ENCODE results near the gene NAXD.
"Not testable (repeated sequence)": the region's sequence is repeated elsewhere in the genome, so short reads cannot be mapped to it uniquely, and the experiment has no call there.

Gene NAXD

DNA sequence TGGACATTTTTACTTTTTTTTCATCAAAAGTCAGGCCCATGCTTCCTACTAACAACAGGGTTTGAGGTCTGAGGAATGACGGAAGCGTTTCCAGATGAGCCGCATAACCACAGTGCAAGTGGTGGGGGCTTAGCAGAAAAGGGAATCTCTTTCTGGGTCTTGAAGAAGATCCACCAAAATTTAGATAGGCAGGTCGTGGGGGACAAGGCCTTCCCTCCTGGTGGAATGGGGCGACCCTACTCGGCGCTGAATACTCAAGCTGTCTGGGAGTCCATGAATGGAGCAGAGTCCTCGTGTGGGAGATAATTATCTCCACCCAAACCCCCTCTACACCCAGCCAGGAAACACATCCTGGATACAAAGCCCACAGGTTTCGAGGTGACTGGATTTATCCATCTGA lies 53.7 kb downstream of the NAXD start:
- no peak for DNase-seq

- DNase-seq: not testable (repeated sequence)
Observed at GRCh38 chr13:110669814-110670213, 54.5 kb downstream of the NAXD start.

DNA sequence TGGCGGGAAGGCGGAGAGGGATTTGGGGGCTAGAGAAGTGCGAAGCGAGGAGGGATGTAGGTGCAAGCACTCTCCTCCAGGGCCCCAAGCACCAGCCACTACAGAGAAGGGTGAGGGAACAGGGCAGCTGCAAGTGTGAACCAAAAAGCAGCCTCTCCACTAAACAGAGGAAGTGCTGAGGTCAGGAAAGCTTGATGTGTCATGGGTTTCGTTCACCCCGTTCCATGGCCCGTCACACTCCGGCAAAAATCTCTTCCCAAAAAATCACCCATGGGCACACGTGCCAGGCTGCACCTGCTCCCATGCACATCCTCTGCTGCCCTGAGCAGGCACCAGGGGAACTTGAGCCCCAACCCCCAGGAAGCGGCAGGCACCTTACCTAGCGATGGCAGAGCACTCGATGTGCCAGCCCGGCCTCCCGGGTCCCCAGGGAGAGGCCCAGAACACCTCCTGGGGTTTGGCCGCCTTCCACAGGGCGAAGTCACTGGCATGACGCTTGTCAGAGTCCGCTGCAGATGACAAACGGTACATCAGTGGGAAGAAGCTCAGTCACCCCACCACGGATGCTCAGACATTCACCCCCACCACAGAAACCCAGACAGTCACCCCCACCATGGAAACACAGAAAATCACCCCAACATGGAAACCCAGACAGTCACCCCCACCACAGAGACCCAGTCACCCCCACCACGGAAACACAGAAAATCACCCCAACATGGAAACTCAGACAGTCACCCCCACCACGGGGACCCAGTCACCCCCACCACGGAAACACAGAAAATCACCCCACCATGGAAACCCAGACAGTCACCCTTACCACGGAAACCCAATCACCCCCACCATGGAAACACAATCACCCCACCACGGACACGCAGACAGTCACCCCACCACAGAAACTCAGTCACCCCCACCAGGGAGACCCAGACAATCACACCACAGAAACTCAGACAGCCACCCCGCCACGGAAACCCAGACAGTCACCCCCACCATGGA lies 61.5 kb downstream of the NAXD start:
- no peak for DNase-seq

DNA sequence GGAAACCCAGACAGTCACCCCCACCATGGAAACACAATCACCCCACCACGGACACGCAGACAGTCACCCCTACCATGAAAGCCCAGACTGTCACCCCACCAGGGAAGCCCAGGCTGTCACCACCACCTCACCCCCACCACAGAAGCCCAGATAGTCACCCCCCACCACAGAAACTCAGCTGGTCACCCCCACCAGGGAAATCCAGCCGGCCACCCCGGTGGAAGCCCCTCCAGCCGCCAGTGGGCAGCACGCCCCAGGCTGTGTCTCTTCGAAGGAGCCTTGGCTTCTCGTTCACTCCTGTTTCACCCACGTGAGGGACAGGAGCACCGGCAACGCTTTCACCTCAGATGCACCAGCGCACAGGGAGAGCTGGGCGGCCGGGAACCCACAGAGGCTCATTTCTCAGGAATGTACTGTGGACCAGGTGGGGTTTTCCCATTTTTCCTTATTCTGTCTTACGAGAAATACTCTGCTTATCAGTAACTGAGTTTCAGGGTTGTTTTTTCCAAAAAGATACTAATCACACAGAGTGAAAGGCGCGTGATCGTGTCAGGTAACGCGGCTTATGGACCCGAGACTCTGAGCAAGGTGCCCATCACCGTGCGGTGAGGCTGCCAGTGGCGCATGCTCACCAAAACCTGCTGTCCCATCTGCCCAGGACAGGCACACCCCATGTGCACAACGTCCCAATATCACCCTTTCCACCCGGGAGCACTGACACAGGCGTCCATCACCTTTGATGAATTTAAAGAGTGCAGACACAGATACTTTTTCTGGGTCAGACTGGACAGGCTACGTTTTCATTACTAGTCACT lies 62.6 kb downstream of the NAXD start:
- DNase-seq: no peak

GRCh38 chr13:110680852-110681251 lies 65.5 kb downstream of the NAXD start:
- DNase-seq: no peak

DNA sequence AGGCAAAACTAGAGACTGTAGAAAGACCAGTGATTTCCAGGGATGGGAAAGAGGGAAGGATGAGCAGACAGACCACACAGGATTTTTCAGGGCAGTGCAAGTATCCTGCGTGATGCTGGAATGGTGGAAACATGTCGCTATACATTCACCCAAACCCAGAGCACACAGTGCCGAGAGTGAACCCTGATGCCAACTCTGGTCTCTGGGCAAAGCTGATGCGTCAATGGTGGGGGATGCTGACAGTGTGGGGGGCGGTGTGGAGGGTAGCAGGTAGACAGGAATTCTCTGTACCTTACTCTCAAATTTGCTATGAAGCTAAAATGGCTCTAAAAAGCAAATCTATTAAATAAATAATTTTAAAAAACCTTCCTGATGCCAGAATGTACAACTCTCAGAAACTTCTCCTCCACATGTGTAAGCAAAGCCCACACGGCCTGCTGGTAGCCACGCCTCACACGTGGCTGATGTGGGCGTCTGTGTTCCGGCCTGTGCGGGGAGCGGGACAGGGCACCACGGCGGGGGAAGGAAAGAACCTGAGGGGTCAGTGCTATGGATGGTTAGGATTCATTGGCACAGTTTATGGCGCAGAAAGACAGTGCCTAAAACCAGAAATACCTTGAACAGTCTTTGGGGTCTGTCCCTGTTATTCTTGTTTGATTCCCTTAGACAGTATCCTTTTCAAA lies 66.7 kb downstream of the NAXD start:
- no peak for DNase-seq

- DNase-seq: no peak
Observed at GRCh38 chr13:110682746-110683145, 67.4 kb downstream of the NAXD start.

- DNase-seq: no peak
Observed at GRCh38 chr13:110683203-110683883, 68.0 kb downstream of the NAXD start.

DNA sequence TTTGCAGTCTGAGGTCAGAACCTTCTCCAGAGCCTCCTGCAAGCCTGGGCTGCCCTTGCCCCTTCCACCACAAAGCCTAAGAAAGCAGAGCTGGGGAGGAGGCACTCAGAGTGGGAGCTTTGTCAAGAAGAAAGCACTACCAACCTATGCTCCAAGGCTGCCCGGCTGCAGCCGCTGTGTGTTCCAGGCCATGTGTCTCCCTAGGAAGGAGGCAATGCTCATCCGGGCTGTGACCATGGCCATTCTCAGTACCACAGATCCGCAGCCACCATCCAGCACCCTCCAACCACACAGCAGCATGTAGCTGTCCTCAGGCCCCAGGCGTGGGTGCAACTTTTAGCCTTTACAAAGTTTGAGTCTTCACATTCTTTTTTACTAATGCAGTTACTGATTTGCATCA lies 68.6 kb downstream of the NAXD start:
- DNase-seq: no peak

DNA sequence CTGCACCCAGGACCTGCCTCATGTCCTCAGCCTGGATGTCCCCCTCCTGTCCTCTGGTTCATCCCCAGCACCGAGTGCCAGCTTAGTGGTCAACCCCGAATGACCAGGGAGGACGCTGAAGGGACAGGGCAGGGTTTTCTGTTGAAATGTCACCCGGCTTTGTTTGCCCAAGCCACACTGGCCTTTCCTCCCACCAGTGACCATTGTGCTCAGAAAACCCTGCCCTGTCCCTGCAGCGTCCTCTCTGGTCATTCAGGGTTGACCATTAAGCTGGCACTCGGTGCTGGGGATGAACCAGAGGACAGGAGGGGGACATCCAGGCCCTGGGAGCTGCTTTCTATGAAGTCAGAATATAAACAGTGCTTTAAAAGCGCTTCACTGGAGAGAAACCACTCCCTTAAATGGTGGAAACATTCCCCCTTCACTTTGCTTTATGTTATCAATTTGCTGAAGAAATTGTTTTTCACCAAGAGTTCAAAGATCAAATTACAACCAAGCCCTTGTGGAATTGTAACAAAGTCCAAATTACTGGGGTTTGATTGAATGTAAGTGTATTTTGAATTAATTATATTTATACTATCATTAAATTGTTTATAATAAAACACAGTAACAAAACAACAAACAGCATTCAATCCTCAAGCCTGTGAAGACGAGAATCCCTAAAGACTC lies 69.2 kb downstream of the NAXD start:
- no peak for DNase-seq

DNA sequence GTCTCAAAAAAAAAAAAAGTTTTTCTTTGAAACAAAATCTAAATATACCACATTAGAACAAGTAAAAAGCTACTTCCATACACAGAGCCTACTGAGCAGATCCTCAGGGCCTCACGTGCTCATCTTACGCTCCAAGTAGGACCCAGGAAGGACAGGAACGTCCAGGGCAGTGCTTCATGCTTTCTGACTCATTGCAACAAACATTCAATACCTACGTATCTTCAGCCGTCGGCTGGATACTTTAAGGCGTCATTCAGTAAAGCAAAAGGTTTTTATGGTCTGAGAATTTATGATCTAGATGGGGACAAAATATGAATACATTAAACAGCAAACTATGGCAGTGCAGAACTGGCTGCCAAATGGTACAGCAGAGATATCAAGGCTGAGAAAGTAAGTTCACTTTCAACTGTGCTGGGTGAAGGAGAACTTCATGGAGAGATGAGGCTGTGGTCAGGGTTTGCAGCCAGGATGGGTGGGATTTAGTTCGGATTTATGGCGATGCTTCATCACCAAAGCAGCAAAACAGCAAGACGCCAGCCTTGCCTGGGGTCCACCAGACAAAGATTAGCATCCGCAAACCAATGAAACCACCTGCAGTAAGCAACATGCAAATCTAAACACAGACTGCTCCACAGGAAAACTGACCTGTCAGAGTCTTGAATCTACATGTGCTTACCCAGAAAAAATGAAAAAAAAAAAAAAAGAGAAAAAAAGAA lies 70.1 kb downstream of the NAXD start:
- DNase-seq: no peak

DNA sequence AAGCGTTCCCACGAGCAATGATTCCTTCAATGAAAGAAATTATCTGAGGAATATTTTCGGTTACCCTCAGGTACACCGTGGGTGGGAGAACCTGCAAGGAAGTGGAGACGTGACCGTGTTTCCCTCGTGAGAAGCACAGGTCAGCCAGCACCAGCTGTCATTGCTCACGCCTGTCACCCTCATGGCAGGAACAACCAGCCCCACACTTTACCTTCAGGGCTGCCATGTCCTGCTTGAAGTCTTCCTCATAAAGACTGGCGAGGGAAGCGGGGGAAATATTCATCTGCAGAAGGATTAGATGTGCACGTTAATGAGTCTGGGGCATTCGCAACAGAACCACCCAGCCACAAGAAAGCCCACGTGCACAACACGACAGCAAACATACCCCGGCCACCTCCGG lies 72.4 kb downstream of the NAXD start:
- DNase-seq: no peak

DNA sequence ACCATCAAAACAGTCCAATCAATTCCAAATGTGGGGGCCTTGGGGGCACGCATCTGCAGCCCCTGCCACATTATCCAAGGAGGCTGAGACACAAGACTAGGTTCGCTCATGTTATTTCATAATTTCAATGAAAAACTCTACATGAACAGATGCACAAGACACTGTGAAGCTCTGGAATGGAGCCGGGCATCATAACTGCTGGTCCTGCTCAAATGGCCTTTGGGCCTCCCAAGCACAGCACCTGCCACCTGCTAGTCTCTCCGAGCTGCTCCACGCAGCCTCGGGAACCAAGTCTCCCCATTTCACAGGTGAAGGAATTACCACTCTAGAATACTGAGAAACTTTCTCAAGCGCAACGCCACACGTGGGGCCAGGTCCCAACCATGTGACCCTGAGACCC lies 73.7 kb downstream of the NAXD start:
- no peak for DNase-seq

Measured in DMS79 (cell line).